GM10266 (cell line): ENCODE results near the gene PTCD3.

Experiments
- DNase-seq: peaks from one replicate; pipeline ENCODE4 v3.0.0; 2012; ENCODE audit errors: extremely low spot score
- TF ChIP-seq, protein P1 (sequence below): IDR thresholded peaks from 2 replicates; pipeline ENCODE4 v1.5.1; 2012; ENCODE audit warnings: mild to moderate bottlenecking, low read depth; ENCODE audit not compliant: control insufficient read depth, insufficient read depth; ENCODE audit errors: missing control alignments

Gene PTCD3

DNA sequence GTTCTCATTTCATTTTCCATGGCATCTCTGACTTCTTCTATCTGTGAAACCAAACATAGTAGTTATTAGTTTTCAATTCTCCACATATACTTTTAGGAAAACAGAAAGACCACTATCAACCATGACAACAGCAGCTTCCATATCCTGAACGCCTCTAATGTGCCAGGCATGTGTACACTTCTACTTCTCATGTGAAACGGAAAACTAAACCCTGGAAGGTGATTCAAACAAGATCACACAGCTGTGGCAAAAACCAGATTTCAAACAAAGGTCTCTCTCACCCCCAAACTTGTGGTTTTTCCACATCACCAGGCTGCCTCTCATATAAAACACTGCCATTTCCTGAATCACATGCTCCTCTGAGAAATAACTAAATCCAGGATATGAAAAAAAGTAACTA is 41.8 kb downstream of the PTCD3 start:
- DNase-seq, result no peak
- TF ChIP-seq, protein P1, sequence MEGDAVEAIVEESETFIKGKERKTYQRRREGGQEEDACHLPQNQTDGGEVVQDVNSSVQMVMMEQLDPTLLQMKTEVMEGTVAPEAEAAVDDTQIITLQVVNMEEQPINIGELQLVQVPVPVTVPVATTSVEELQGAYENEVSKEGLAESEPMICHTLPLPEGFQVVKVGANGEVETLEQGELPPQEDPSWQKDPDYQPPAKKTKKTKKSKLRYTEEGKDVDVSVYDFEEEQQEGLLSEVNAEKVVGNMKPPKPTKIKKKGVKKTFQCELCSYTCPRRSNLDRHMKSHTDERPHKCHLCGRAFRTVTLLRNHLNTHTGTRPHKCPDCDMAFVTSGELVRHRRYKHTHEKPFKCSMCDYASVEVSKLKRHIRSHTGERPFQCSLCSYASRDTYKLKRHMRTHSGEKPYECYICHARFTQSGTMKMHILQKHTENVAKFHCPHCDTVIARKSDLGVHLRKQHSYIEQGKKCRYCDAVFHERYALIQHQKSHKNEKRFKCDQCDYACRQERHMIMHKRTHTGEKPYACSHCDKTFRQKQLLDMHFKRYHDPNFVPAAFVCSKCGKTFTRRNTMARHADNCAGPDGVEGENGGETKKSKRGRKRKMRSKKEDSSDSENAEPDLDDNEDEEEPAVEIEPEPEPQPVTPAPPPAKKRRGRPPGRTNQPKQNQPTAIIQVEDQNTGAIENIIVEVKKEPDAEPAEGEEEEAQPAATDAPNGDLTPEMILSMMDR, result no peak

DNA sequence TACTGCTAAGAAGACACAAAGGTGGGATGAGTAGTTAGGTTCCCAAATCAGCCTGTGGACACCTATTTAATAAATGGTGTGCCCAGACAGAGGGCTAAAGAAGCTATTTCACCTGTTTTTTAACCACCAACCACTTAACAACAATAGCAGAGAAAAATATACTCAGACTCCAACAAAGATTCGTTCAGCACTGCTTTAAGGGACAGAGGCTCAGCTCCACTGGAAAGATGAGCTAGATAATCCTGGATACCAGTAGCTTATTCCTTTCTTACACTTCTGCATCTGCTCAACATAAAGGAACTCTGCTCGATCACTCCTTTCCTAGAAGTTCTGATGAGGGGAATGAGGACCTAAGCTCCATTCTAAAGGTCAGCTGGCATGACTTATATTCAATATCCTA is 44.5 kb downstream of the PTCD3 start:
- TF ChIP-seq, protein P1, result no peak

GRCh38 chr2:86157009-86157556 is 51.0 kb downstream of the PTCD3 start:
- no peak for DNase-seq

More for the DNA sequence above, 44.5 kb downstream of the PTCD3 start:
- DNase-seq, result no peak

GRCh38 chr2:86158286-86158685 is 52.3 kb downstream of the PTCD3 start:
- TF ChIP-seq, protein P1, result no peak
- no peak for DNase-seq

More at GRCh38 chr2:86157009-86157556, 51.0 kb downstream of the PTCD3 start:
- TF ChIP-seq, protein P1, result no peak

DNA sequence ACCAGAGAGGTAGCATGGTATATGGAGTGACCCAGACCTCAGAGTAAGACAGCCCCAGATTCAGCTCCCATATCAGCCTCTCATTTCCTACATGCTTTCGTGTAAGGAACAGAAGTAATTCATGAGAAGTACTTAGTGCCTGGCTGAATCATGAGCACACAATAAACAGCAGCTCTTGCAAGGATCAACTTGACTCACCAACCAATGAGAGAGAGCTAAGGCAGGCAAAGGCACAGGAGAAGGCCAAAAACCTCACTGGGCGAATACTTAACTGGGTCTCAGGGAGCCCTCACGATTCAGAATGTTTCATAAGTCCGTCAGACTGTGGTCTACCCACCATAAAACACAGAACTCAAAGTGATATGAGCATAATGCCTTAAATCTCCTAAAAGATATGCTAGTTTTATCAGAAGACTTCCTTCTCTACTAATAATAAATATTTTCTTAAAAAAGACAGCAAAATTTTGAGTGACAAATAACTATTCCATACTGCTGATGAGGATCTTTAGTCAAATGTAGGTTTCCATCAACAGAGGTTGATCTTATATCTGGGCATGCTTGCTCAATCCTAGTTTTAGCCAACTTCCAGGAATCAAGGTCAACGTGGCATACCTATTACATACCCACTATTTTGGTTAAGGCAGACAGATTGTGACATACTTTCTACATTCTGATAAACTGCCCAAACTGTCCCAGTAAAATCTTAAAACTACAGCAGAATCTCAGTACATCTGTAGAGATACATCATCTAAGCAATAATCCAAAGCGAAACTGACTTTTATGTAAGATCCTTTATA is 54.3 kb downstream of the PTCD3 start:
- TF ChIP-seq, protein P1, result no peak
- no peak for DNase-seq

DNA sequence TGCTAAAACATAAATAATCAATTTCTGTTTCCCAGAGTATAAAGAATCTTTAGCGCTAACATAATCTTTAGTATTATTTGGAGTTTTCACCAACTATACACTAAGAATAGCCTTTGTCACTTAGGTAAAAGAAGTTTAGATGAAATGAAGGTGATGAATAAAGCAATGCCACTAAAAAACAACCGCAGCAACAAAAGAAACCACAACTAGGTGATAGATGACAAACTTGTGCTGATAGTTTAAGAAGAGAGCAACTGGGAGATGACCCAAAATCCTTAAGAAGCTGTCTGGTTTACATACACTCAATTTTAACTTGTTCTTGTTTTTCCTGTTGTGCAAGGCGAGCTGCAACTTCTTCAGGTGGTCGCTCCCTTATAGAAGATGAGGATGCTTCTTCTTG is 64.4 kb downstream of the PTCD3 start:
- no peak for DNase-seq
- TF ChIP-seq, protein P1, result no peak

DNA sequence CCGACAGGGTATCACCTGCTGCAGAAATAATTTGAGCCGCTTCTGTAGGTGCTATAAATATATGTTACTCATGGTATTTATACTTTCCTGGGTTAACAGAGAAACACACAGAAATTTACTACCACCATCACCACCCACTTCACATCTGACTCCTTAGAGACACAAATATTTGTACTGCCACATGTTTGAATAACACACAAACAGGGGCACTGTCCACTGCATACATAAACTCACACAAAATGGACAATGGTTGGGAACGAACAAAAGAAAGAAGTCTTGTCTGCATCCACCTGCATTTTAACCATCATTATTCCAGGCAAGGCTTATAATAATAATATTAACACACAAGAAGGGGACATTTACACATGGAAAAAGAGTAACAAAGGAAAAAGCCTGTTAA is 65.3 kb downstream of the PTCD3 start:
- no peak for DNase-seq
- TF ChIP-seq, protein P1, result no peak
